ENCODE data around the gene TRAPPC5.

Gene TRAPPC5

DNA sequence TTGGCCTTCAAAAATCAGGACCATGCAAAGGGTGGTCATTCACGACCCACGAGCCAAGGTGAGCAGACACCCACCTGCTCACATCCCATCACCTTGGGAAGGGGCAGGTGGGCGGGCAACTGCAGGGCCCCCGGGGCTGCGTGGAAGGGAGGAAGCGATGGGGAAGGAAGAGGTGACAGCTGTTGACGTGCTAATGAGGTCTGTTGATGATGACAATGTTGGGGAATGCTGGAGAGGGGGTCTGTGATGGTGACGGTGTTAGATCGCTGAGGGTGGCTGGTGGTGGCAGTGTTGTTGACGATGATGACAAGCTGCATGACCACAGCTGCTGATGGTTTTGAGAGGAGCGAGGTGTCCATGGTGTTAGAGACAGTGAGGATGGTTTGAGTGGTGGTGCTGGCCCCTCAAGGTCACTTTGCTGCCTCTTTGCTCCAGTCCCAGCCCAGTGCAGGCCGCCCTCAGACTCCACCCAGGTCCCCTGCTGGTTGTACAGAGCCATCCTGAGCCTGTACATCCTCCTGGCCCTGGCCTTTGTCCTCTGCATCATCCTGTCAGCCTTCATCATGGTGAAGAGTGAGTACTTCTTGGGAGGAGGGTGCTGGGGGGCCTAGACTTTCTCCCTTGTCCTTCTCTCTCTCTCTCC, 2.8 kb upstream of the TRAPPC5 start:
- DNase-seq: no peak

DNA sequence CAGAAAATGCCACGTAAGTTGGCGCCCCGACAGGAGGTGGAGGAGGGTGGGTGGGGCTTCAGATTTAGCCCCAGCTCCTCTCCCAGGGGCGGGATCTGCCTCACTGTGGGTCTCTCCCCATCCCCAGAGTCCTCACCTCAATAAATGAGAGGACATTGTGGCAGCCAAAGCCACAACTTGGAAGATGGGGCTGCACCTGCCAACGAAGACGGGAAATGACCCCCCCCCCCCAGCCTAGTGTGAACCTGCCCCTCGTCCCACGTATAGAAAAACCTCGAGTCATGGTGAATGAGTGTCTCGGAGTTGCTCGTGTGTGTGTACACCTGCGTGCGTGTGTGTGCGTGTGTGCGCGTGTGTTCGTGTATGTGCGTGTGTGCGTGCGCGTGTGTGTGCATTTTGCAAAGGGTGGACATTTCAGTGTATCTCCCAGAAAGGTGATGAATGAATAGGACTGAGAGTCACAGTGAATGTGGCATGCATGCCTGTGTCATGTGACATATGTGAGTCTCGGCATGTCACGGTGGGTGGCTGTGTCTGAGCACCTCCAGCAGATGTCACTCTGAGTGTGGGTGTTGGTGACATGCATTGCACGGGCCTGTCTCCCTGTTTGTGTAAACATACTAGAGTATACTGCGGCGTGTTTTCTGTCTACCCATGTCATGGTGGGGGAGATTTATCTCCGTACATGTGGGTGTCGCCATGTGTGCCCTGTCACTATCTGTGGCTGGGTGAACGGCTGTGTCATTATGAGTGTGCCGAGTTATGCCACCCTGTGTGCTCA, 1.5 kb upstream of the TRAPPC5 start:
- DNase-seq: no peak

DNA sequence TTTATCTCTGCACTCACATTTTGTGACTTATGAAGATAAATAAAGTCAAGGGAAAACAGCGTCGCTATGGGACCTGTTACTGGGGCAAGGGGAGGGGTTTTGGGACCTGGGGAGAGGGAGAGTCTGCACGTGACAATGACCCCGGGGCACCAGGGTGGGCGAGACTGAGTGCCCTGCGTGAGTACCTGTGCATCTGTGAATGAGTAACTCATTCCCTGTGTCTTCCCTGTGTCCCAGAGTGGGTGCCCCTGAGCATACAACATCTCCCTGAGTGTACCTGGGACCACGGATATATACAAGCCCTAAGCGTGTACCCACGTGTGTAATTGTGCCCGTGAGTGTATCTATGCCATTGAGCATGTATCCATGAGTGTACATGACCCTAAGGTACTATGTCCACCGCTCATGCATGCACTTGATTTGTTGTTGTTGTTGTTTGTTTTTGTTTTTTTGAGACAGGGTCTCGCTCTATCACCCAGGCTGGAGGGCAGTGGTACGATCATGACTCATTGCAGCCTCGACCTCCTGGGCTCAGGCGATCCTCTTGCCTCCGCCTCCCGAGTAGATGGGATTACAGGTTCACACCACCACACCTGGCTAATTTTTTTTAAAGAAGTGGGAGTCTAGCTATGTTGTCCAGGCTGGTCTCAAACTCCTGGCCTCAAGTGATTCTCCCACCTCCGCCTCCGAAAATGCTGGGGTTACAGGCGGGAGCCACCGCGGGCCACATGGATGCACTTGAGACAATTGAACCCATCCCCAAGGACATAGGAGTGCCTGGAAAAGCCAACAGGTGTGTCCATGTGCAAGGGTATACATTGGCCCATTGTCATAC, 645 bp upstream of the TRAPPC5 start:
- DNase-seq: no peak

DNA sequence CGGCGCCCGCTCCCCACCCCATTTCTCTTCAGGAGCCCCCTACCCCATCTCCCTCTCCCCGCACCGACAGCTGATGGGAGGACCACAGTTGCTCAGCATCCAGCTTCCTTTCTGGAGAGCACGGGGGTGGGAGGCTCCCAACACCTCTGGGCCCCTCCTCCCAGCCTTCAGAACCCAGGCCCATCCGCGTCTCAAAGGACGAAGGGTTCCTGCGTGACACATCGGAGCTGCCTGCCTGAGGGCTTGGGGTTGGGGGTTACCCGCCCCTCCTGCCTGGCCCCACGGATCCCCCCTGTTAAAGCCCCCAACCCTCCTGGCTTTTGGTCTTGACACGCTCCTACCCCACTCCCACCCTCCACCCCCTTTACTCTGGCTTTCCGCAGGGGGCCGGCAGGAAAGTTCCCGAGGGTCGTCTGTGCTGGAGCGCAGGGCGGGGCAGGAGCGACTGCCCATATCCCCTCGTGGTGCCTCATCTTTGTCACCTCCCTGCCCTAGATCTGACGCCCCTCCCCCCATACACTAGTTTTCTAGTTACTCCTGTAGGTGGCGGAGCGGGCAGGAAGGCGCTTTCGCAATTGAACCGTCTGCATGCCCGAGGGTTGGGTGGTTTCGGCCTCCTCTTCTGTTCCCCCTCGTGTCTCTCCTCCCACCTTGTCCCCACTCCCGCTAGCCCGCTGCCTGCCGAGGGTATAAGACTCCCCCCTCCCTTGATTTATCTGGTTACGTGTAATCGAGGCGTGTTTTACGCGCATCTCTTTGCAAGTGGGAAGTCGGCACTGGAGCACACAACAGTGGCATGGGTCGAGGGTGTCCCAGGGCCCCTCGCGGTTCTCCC, 924 bp downstream of the TRAPPC5 start:
- DNase-seq: peak; percentile 45

DNA sequence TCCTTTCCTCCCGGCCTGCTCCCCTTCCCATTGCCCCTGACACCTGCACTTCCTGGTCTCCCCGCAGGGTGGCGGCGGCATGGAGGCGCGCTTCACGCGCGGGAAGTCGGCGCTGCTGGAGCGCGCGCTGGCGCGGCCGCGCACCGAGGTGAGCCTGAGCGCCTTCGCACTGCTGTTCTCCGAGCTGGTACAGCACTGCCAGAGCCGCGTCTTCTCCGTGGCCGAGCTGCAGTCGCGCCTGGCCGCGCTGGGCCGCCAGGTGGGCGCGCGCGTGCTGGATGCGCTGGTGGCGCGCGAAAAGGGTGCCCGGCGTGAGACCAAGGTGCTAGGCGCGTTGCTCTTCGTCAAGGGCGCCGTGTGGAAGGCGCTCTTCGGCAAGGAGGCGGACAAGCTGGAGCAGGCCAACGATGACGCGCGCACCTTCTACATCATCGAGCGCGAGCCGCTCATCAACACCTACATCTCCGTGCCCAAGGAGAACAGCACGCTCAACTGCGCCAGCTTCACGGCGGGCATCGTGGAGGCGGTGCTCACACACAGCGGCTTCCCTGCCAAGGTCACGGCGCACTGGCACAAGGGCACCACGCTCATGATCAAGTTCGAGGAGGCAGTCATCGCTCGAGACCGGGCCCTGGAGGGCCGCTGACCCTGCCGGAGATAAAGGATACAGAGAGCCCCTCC, 1.7 kb downstream of the TRAPPC5 start:
- no peak for DNase-seq

DNA sequence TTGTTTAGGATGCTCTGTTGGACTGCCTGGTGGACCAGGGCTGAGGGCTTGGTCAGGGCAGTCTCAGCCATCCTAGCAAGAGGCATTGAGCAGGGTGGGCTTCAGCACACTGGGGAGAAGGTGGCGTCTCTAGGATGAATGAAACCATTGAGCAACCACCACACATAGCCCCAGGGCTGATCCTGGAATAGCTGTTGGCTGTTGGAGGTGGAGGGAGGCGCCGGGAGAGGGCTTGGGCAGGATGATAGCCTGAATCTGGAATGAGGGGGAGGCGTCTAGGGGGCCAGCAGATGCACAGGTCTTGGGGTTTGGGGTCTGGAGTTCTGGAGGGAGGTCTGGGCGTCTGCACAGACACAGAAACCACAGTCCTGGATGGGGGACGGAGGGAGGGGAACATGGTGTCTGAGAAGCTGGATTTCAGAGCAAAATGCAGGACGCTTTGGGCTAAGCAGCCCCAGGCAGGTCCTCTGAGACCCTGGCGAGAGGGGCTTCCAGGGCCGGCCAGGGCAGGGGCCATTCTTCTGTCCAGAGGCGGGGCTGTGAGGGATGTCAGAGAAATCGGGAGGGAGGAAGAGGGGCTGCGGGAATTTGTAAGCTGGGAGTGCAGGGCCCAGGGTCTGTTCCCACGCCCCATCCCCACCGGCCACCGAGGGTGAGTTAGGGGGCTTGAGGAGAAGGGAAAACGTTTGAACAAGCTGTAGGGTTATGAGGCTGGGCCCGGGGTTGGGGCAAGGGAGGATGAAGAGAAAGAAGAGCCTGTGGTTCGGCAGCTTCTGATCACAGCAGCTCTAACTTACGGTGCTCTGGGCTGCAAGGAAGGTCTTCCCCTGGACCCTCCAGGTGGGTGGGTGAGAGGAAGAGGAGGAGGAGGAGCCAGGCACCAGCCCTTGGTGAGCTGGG, 5.2 kb downstream of the TRAPPC5 start:
- no peak for DNase-seq

DNA sequence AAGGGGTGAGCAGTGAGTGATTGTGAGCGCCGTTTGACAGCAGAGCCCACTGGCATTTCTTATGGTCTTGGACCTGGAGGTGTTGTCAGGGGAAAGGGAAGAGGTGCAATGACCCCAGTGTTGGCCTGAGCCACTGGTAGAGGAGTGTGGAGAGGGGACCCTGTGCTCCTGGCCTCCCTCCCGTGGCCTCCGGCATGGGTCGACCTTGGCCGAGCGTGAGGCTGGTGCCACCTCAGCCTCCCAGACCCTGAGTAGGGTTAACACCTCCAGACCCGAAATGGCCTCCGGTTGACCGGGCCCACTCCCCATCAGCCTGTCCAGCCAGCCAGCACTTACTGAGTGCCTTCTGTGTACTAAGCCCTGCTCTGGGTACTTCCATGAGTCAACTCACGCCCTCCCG, 6.5 kb downstream of the TRAPPC5 start:
- no peak for DNase-seq

DNA sequence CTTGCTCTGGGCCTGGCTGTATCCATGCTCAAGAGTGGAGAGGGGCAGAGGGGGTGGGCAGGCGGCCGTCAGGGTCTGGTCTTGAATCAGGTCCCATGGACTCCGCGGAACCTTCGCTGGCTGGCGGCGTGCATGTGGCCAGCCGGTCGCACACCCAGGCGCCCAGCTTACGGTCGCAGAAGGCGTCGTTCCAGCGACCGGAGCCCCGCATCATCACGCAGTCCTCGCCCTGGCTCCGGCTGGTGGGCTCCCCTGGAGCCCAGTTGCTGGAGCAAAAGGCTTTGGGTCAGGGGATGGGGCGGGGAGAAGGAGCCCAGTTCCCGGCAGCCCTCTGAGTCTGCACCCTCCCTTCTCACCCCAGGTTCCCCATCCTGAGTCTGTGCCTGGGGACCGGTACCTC, 8.5 kb downstream of the TRAPPC5 start:
- no peak for DNase-seq

DNA sequence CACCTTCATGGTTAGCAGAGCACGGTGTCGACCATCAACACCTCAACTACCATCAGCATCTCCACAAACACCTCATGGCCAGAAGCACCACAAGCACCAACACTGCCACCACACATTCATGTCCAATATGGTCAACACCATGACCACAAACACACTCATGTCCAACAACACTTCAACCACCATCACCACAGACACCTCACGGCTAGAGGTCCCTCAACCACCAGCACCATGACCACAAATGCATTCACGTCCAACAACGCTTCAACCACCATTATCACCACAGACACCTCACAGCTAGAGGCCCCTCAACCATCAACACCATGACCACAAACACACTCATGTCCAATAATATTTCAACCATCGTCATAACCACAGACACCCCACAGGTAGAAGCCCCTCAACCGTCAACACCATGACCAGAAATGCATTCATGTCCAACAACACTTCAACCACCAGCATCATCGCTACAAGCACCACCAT, 10.2 kb downstream of the TRAPPC5 start:
- no peak for DNase-seq

DNA sequence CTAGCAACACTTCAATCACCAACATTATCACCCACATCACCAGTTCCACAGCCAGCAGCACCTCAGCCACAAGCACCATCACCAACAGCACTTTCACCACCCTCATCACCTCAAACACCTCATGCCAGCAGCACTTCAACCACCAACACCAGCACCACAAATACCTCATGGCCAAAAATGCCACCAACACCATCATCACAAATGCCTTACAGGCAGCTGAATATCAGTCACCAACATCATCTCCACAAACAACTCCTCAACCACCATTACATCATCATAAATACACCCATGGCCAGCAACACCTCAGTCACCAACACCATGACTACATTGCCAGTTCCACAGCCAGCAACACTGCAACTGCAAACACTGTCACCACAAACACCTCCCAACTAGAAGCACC, 10.9 kb downstream of the TRAPPC5 start:
- no peak for DNase-seq

DNA sequence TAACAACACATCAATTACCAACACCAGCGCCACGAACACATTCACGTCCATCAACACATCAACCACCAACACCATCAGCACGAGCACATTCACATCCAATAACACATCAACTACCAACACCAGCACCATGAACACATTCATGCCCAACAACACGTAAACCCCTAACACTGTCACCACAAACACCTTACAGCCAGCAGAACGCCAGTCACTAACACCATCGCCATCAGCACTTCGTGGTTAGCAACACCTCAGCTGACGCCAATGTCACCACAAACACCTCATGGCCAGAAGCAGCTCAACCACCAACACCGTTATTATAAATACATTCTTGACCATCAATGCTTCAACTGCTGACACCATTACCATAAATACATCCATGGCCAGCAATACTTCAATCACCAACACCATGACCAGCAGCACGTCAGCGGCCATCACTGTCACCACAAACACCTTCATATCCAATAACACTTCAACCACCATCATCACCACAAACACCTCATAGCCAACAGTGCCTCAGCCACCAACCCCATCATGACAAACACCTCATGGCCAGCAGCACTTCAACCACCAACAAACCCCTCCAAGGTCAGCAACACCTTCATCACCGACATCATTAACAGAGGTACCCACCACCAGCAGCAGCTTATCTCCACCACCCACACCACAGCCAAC, 11.9 kb downstream of the TRAPPC5 start:
- DNase-seq: no peak

DNA sequence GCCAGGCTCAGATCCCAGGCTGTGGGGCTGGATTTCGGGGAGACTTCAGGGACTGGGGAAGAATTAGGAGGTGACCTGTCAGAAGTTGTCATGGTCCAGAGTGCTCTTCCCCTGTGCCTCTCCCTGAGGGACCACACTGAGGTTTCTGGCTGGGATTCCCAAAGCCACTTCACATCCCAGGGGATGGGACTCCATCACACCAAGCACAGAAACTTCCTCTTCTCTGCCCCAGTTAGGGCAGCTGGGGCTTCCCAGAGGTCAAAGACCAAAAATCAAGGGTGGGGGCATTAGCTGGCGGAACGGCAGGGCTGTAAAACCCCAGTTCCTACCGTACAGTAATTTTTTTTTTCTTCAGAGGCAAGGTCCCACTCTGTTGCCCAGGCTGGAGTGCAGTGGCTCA, 13.9 kb downstream of the TRAPPC5 start:
- no peak for DNase-seq

DNA sequence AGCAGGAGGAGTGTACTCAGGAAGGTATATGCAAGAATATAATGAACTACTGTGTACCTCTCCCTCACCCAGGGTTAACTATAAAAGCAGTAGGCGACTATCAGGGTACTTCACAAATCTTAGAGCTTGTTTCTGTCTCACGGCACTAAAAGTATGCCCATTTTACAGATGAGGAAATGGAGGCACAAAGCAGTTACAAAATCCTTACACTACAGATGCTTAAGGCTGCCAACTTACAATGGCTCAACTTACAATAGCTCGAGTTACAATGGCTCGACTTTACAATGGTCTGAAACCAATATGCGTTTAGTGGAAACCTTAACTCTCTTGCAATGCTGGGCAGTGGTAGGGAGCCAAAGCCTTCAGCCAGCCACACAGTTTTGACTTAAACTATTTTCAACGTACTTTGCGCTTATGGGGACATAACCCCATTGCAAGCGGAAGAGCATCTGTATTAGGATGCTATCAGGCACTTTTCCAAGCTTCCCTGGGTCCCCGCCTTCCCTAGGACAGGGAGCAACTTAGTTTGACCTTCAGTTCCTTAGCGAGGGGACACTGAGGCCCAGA, 17.2 kb downstream of the TRAPPC5 start:
- no peak for DNase-seq

DNA sequence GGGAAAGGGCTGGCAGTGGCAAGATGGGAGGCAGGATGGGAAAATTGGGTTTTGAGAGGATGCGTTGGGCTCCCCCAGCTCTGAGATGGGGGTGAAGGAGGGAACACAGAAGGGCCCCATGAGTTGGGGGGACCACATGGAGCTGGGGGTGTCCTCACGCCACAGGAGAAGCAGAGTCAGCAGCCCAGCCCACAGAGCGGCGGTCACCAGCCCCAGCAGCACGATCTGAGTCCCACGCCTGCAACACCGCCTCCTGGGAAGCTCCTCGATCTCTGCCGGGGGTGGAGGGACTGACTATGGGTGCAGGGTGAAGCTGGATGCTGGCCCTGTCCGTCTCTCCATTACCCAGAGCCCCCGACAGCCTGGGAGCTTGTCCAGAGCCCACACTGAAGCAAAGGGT, 17.9 kb downstream of the TRAPPC5 start:
- DNase-seq: no peak

DNA sequence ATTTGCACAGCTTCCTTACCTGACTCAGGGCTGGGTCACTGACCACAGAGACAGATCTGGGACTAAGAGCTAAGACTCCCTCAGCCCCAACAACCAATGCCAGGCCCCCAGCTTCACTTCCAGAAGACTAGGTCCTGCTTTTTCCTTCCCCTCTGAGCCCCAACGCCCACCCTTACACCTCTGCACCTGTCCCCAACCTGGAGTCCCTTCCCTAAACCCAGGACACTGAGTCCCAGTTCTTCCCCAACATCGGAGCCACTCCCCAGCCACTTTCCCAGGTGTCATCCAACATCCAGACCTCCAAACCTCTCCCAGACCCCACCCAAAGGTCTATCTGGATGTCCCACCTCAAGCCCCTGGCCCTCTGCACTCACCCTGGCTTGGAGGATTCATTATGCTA, 18.4 kb downstream of the TRAPPC5 start:
- DNase-seq: no peak

DNA sequence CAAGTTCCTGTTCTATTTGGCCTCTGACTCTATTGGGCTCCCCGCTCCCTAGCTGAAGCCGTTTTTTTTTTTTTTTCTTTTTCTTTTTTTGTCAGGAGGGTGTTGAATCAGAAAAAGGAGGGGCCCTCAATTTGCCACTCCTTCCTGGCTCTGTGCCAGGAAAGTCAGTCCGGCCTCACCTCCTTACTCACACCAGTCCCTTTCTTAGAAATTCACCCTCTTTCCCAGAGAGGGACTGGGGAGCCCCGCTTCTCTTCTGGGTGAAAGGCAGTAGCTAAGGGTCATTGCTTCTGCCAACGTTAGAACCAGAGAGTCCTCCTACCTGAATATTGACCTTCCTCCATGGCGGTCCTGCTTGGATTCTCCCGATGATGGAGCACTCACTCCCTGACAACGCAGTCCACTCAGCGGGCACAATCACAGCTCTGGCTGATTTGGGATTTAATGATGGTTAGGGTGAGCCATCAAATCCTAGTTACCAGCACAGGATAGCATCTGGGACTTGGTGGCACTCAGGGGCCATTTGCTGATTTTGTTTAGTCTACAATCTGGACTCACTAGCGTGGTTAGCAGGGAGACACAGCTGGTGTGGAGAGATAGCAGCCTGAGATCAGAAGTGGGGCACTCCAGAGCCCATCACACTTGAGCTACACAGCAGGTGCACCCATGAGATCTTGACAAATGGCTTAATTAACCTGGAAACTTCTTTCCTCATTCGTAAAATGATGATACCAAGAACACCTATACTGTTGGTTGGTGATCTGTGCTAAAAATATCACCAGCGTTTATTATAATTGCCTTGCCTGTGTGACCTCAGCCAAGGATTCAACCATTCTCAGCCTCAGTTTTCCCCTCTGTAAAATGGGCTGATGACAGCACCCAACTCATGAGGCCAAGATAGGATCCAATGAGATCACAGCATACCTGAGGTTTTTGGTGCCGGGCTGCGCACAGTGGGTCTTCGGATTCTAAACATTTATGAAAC, 19.1 kb downstream of the TRAPPC5 start:
- no peak for DNase-seq

DNA sequence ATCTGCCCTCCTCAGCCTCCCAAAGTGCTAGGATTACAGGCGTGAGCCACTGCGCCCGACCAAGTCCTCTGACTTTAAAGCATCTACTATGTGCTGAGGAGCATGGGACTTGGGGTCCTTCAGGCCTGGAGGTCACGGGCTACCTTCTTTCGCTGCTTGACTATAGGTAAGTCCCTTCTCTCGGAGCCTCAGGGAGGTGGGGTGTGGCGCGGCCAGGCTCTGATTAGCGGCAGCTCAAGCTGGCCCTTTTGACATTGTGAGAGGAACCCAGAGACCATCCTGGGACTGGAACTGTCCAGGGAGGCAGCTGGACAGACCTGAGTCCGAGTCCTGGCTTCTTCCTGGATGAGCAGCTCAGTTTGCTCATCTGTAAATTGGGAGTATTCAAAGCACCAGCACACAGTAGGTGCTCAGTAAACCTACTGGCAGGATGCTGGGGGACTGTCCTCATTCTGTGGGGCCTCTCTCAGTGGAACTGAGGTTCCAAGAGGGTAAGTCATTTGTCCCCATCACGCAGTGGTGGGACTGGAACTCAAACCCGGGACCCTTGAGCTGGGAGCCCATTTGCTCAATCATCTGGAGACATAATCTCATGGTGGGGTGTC, 20.5 kb downstream of the TRAPPC5 start:
- no peak for DNase-seq
